HepG2 (cell line): ENCODE measurements around the gene IRS1. TPM values are rescaled to one million over a fixed set of nuclear protein-coding genes. Genes with fewer than 3 reads are reported as not detected.

Experiments used
- CREB1 ChIP-seq, 2 experiments: fragments of 450-650 bp in 1 of 2; IDR thresholded peaks; 2 replicates each; pipeline ENCODE4 v1.6.1; 2016 to 2017; ENCODE audit warnings: control low read depth in 1 of 2, mild to moderate bottlenecking in 1 of 2, missing compliant biosample characterization in 1 of 2, missing genetic modification characterization in 1 of 2
- FOXA1 ChIP-seq, 2 experiments: fragments of 450-650 bp in 1 of 2; sonication (generic) in 1 of 2; formaldehyde crosslinking in 1 of 2; IDR thresholded peaks; 2 replicates each; pipeline versions ENCODE4 v1.4.0 to v1.6.1; 2016 to 2020; ENCODE audit warnings: missing genetic modification reagents in 1 of 2
- FOXA3 ChIP-seq: IDR thresholded peaks from 2 replicates; pipeline ENCODE4 v1.6.1; 2016; ENCODE audit warnings: missing genetic modification reagents, missing compliant biosample characterization
- GABPA ChIP-seq, 2 experiments: IDR thresholded peaks; 2 replicates each; pipeline ENCODE4 v1.6.1; 2011 to 2016; ENCODE audit warnings: low read depth in 2 of 2, low read length in 1 of 2, missing biosample characterization in 1 of 2, missing genetic modification characterization in 1 of 2
- NFIC ChIP-seq: IDR thresholded peaks from 2 replicates; pipeline ENCODE4 v1.6.1; 2012; ENCODE audit warnings: mild to moderate bottlenecking, low read length, inconsistent platforms
- POLR2G ChIP-seq: fragments of 200-400 bp; formaldehyde crosslinking; IDR thresholded peaks from 2 replicates; pipeline ENCODE4 v1.6.1; 2018; ENCODE audit warnings: mild to moderate bottlenecking, low read depth, low read length, moderate library complexity
- RARG ChIP-seq: sonication (generic); formaldehyde crosslinking; IDR thresholded peaks from 2 replicates; pipeline ENCODE4 v1.4.0; 2020; ENCODE audit warnings: low read depth, mild to moderate bottlenecking, missing genetic modification reagents
- SMAD9 ChIP-seq: sonication (generic); formaldehyde crosslinking; IDR thresholded peaks from 2 replicates; pipeline ENCODE4 v1.5.1; 2020; ENCODE audit warnings: mild to moderate bottlenecking, missing genetic modification reagents
- THYN1 ChIP-seq: sonication (generic); formaldehyde crosslinking; IDR thresholded peaks from 2 replicates; pipeline ENCODE4 v1.8.1; 2023; ENCODE audit warnings: low read depth, mild to moderate bottlenecking, moderate library complexity, missing genetic modification reagents, borderline replicate concordance
- ZBTB40 ChIP-seq, 2 experiments: fragments of 450-650 bp in 1 of 2; sonication (generic) in 1 of 2; formaldehyde crosslinking in 1 of 2; IDR thresholded peaks; 2 replicates each; pipeline versions ENCODE4 v1.6.1 to v1.8.0; 2016 to 2022; ENCODE audit warnings: antibody characterized with exemption in 1 of 2, mild to moderate bottlenecking in 1 of 2, missing genetic modification reagents in 1 of 2
- ZNF510 ChIP-seq: sonication (generic); formaldehyde crosslinking; IDR thresholded peaks from 2 replicates; pipeline ENCODE4 v1.4.0; 2020; ENCODE audit warnings: low read depth, mild to moderate bottlenecking, missing genetic modification reagents
- ZNF562 ChIP-seq: sonication (generic); formaldehyde crosslinking; IDR thresholded peaks from 2 replicates; pipeline ENCODE4 v1.8.0; 2022; ENCODE audit warnings: missing genetic modification reagents, borderline replicate concordance
- ZNF780A ChIP-seq: sonication (generic); formaldehyde crosslinking; IDR thresholded peaks from 2 replicates; pipeline ENCODE4 v1.8.0; 2022; ENCODE audit warnings: mild to moderate bottlenecking, missing genetic modification reagents, moderate library complexity
- ZNF891 ChIP-seq: sonication (generic); formaldehyde crosslinking; IDR thresholded peaks from 2 replicates; pipeline ENCODE4 v1.5.0; 2020; ENCODE audit warnings: mild to moderate bottlenecking, missing genetic modification reagents
- polyA plus RNA-seq, 8 experiments: library from polyadenylated mRNA; depleted of rRNA in 3 of 8; stranded (reverse) in 7 of 8; unstranded in 1 of 8; fragments of >200 nt; fragmentation: Illumina TruSeq in 4 of 8; extraction: Trizol in 4 of 8; gene quantifications; 2 replicates each; pipeline versions ENCODE4 v1.2.1 to v1.2.3, GENCODE V29; 2011 to 2016; ENCODE audit warnings: low read depth in 4 of 8, missing spikeins in 1 of 8, mixed read lengths in 1 of 8; ENCODE audit not compliant: insufficient read depth in 1 of 8
- total RNA-seq, 5 experiments: library from RNA; depleted of rRNA; stranded (reverse); fragments of >200 nt; fragmentation: Illumina TruSeq; extraction: Trizol; gene quantifications; 2 replicates each; pipeline ENCODE4 v1.2.3, GENCODE V29; 2016; ENCODE audit warnings: low read depth in 1 of 5
- TF ChIP-seq, protein P1 (sequence below), 2 experiments: IDR thresholded peaks; 2 replicates each; pipeline ENCODE4 v1.6.1; 2011 to 2012; ENCODE audit warnings: low read length in 2 of 2, borderline replicate concordance in 1 of 2, low read depth in 1 of 2, mild to moderate bottlenecking in 1 of 2, moderate library complexity in 1 of 2

The IRS1 gene
- total and polyA plus RNA-seq, 2 of the 13 experiments (the other 11 are each of a cell fraction or from before 2014, with no cell fraction given) = 8.7 to 9.0 TPM

DNA sequence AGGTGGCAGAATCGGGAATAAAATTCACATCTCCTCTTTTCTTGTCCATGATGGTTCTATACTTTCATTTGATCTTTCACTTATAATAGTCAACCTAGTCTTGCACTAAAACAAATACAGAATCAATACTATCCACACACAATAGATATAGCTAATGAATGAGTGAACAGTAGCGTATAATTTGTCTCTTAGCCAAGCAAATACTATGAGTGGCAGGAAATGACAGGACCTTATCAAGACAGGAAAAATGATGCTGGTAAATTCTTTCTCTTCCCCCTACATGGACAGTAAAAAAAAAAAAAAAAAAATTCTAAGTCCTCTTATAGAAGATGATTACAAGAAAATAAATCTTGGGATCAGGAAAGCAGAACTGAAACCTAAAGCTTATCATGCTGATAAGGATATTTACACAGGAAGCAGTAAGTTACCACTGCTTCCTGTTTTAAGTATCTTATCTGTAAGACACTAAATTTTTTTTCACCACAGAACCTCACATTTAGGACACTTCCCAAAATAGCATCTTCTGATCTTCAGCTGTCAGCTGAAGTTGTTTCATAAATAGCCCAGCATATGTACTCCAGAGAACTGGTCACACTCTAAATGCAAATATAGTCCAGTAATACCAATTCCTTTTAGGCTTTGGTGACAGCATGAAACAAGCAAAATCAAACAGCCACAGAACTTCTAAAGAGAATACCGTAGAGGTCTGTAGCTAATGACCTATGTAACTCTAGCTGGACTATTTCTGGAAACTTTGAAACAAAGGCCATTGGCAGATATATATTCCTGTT lies 27.0 kb downstream of the IRS1 start (continued):
- no peak for TF ChIP-seq ZBTB40 (IDR thresholded peaks at IDR 0.05)
- TF ChIP-seq ZBTB40 (CRISPR knock-in tag; IDR thresholded peaks at IDR 0.05) = no peak
- no peak for TF ChIP-seq SMAD9 (CRISPR knock-in tag)
- TF ChIP-seq ZNF891 (CRISPR knock-in tag) = no peak
- no peak for TF ChIP-seq POLR2G
- TF ChIP-seq ZNF562 = no peak
- TF ChIP-seq, protein P1, sequence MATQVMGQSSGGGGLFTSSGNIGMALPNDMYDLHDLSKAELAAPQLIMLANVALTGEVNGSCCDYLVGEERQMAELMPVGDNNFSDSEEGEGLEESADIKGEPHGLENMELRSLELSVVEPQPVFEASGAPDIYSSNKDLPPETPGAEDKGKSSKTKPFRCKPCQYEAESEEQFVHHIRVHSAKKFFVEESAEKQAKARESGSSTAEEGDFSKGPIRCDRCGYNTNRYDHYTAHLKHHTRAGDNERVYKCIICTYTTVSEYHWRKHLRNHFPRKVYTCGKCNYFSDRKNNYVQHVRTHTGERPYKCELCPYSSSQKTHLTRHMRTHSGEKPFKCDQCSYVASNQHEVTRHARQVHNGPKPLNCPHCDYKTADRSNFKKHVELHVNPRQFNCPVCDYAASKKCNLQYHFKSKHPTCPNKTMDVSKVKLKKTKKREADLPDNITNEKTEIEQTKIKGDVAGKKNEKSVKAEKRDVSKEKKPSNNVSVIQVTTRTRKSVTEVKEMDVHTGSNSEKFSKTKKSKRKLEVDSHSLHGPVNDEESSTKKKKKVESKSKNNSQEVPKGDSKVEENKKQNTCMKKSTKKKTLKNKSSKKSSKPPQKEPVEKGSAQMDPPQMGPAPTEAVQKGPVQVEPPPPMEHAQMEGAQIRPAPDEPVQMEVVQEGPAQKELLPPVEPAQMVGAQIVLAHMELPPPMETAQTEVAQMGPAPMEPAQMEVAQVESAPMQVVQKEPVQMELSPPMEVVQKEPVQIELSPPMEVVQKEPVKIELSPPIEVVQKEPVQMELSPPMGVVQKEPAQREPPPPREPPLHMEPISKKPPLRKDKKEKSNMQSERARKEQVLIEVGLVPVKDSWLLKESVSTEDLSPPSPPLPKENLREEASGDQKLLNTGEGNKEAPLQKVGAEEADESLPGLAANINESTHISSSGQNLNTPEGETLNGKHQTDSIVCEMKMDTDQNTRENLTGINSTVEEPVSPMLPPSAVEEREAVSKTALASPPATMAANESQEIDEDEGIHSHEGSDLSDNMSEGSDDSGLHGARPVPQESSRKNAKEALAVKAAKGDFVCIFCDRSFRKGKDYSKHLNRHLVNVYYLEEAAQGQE (IDR thresholded peaks at IDR 0.05; ENCODE audit: borderline replicate concordance in 1 of 2, low read depth in 1 of 2, low read length in 2 of 2) = no peak
- no peak for TF ChIP-seq THYN1 (CRISPR knock-in tag)
- TF ChIP-seq CREB1 (IDR thresholded peaks at IDR 0.05) = no peak
- TF ChIP-seq CREB1 (CRISPR knock-in tag; IDR thresholded peaks at IDR 0.05) = 0 out of 2 replicates have a peak, but pooled peaks have one; percentile 15
- TF ChIP-seq FOXA1 (IDR thresholded peaks at IDR 0.05) = no peak
- TF ChIP-seq FOXA1 (CRISPR knock-in tag; IDR thresholded peaks at IDR 0.05) = 0 out of 2 replicates have a peak, but pooled peaks have one; percentile 64
- TF ChIP-seq FOXA3 (CRISPR knock-in tag) = peak; percentile 51
- no peak for TF ChIP-seq GABPA (IDR thresholded peaks at IDR 0.05; ENCODE audit: low read depth, low read length)
- peak; percentile 36; the same call in 1 of the 2 replicates for TF ChIP-seq GABPA (CRISPR knock-in tag; IDR thresholded peaks at IDR 0.05; ENCODE audit: low read depth)
- no peak for TF ChIP-seq ZNF510 (CRISPR knock-in tag)
- TF ChIP-seq RARG (CRISPR knock-in tag) = no peak
- peak; percentile 50; the same call in 1 of the 2 replicates for TF ChIP-seq NFIC
- TF ChIP-seq ZNF780A (CRISPR knock-in tag) = no peak
